GM21737 (cell line): ENCODE data around the gene KLF15.

ENCODE experiments used
- ATAC-seq: cut with Tn5 transposase; IDR thresholded peaks from one replicate; pipeline ENCODE4 v1.9.1; 2021; ENCODE audit warnings: mild to moderate bottlenecking, moderate library complexity; ENCODE audit not compliant: unreplicated experiment

Gene KLF15

DNA sequence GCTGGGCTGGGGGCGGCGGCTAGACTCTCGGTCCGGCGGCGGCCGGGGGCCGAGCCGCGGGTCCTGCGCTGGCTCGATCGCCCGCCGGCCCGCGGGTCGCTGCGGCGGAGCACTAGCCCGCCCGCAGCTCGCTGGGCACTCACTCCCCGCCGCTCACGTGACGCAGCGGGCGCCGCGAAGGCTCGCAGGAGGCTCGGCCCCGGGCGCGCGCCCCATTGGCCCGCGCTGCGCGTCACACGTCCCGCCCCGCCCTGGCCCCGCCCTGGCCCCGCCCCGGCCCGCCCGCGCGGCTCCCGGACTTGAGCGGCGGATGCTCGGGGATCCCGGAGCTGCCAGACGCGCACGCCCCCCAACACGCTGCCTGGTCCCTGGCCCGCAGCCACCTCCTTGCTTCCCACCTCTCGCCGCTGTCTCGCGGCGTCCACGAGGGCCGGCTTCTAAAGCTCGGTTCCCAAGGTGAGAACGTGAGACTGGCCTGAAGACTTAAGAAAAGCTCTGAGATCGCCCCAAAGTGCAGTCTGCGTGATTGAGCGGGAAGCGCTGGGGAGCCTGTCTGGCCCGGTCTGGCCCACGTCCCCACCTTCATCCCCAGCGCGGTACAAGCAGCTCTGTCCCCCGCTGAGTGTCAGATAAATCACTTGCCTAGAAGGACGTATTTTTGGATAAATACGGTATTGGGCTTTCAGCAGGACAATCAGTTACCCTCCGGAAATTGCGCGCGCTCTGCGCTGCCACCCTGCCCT, at the start of gene KLF15:
TSS of gene KLF15 (minus strand) at position 114 of the 743 bp plus-strand sequence. CDS start 4,486 bp downstream, outside the sequence.
- peak; percentile 81 for ATAC-seq

- no peak for ATAC-seq
These were observed 49.4 kb upstream of the KLF15 start for GRCh38 chr3:126406389-126407296.

GRCh38 chr3:126402666-126403302, 45.6 kb upstream of the KLF15 start:
- ATAC-seq, result no peak

- no peak for ATAC-seq
These were observed 45.0 kb upstream of the KLF15 start for GRCh38 chr3:126402178-126402577.

GRCh38 chr3:126401611-126402160, 44.5 kb upstream of the KLF15 start:
- no peak for ATAC-seq

DNA sequence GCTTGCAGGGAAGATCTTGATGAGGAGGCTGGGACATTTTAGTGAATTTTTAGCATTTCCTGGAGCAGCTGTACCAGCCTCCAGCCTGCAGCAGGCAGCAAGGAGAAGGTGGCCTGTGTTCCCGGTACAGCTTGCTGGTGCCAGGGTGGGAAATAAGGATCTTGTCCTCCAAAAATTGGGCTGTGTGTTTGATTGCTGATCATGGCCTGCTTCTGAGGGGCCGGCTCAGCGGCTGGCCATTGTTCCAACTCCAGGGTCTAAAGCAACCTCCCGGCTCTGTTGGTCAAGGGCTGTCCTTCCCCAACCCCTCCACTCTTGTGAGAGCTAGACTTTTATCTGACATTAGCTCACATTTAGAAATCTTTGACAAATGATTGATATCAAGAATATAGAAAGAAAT, 42.5 kb upstream of the KLF15 start:
- ATAC-seq, result no peak

- no peak for ATAC-seq
These were observed 42.1 kb upstream of the KLF15 start for GRCh38 chr3:126399351-126399735.

DNA sequence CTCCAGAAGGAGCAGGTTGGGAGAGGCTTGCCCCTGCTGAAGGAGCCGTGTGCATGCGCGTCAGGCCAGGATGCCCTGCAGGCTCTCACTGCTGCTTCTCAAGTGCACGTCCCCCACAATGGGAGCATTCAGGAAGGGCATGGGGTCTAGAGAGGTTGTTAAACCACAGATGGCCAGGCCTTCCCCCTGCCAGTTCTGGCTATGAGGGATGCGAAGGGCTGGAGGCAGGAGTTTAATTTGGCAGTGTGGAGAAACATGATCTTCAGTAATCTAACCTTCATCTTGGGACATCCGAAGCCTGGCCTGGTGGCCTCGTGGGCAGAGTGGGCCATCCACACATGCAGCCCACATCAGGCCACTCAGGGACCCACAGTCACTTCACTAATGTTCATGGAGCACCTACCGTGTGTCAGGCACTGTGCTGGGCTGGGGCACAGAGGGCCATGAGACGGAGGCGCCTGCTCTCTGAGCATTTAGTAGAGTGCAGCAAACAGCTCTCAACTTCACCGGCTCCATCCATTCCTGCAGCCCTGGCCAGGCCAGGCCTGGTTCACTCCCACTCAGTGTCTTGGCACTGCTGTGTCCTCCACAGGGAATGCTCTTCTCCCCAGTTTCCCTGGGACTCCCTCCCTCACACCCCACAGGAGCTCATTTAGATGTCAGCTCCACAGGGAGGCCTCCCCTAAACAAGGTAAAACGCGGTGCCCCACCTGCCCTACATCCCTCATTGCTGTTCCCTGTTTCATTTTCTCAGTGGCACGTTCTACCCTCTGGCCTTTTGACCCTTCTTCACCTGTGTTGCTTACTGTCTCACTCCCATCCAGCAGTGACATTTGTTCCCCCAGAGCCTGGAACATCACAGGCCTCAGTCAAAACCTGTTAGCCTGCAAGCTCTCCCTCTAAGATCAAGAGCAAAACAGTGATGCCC, 41.5 kb upstream of the KLF15 start:
- ATAC-seq, result no peak

DNA sequence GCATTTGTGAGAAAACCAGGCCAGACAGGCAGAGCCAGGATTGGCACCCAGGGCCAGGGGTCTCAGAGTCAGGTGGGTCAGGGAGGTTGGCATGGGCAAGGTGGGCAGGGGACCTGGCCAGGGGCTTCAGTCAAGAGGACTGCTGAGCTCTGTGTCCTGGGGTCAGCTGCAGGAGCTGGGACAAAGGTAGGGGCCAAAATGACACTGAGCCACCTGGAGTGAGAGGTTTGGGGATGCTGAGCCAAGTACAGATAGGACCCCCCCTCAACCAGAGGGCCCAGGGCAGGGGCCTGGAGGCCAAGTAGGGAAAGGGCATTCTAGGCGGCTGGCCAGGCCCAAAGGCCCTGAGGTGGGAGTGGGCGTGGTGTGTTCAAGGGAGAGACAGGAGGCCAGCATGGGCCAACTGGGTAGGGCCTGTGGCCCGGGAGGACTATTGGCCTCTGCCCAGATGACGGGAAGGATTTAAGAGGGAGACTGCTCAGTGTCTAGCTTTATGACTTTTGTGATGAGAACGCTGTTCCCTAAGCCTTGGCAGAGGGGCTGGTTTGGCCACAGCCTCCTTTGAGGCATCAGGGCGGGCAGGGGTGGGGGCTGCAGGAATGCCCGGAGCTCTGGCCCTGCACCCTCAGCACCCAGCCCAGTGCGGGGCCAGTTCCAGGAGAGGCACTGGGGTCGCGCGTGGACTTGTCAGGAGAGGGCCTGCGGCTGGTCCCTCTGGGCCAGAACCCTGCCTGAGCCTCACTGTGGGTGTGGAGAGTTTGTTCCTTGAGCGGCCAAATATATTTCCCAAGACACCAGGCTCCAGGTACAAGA, 40.6 kb upstream of the KLF15 start:
- no peak for ATAC-seq

- ATAC-seq, result no peak
These were observed 39.3 kb upstream of the KLF15 start for GRCh38 chr3:126396536-126396935.

- ATAC-seq, result no peak
These were observed 38.8 kb upstream of the KLF15 start for GRCh38 chr3:126395846-126396513.

DNA sequence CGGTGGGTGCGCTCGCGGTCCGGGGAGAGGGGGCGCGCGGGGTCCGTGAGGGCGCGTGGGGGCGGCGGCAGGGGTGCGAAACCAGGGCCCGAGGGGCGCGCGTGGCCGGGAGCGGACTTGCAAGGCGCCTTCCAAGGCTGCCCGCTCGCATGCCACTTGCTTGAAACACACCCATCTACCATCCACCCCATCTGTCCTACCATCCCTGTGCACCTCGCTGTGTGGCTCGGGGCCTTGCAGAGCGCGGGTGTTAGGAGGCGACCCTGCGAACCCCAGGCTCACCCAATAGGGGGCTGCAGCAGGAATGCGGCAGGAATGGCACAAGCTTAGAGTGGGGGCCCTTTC, 37.7 kb upstream of the KLF15 start:
- no peak for ATAC-seq

GRCh38 chr3:126394179-126394976, 37.2 kb upstream of the KLF15 start, which contains the start of gene CFAP100:
CFAP100 (plus strand) TSS chr3:126394909; CDS start chr3:126396001, 1,092 bp downstream.
- ATAC-seq, result no peak

GRCh38 chr3:126393563-126393962, 36.4 kb upstream of the KLF15 start:
- ATAC-seq, result no peak

- ATAC-seq, result no peak
These were observed 35.0 kb upstream of the KLF15 start for GRCh38 chr3:126392246-126392645.

- ATAC-seq, result no peak
These were observed 34.4 kb upstream of the KLF15 start for GRCh38 chr3:126391631-126392030.

DNA sequence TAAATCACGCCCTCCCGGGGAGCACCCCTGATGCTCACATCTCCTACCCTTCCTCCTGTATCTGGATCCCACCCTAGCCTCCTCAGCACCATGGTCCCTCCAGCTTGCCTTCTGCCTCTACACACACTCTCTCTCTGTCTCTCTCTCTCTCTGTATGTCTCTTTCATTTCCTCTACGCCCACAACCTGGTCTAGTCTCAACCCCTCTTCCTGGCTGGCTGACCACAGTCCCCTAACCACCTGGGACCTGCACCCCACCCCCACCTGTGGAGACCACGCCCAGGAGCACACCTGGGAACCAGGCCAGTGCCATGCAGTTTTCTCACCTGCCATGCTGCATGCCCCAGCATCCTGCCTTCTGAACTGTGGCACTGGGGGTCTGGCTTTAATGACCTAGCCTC, 33.5 kb upstream of the KLF15 start:
- no peak for ATAC-seq

DNA sequence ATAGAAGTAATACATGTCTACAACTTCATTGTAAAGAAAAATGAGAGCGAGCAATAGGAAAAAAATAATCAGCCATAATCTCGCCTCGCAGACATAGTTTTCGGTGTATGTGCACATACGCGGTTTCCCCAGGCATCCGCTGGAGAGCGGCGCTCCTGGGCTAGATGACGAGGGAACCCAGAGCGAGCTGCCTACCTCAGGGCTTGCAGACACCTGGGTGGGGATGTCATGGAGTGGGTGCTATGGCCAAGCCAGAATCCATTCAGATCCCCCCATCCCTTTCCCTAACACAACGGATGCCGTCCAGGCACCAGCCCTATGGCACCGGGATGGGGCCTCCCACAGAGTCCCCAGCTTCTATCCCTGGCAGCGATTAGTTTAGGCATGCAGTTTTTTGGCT, 33.0 kb upstream of the KLF15 start:
- ATAC-seq, result no peak
